ENCODE data around the gene SARDH. TPM values are rescaled to one million over a fixed set of nuclear protein-coding genes. Genes with fewer than 3 reads are reported as not detected.

The SARDH gene
- total RNA-seq, 4 donors from 2014 or later = 0.62 to 2.3 (median 1.2) TPM; not detected in 1

- TF ChIP-seq CTCF (IDR thresholded peaks at IDR 0.05) (no peak), EP300 (IDR thresholded peaks at IDR 0.05) (no peak), POLR2AphosphoS5 (IDR thresholded peaks at IDR 0.05) (no peak), POLR2A (IDR thresholded peaks at IDR 0.05) (no peak)
- ATAC-seq = no peak
- 52 to 67% methylated on average over 3 to 5 of the region's 32 CpGs for WGBS, 2 donors (ENCODE audit: low coverage in 1 of 2)
Observed at GRCh38 chr9:133711428-133712220, 26.5 kb downstream of the SARDH start.

GRCh38 chr9:133710661-133711427 lies 27.3 kb downstream of the SARDH start:
- no peaks in the 10 kb centered on the region for H3K9me3 ChIP-seq
- no peak overlapping the region for H3K27ac ChIP-seq
- peaks cover 0 to 4% (median 0%) of the 10 kb centered on the region in 3 donors for H3K4me1 ChIP-seq
- WGBS, 2 donors (ENCODE audit: low coverage in 1 of 2) = 73% methylated on average over 2 of the region's 16 CpGs; no CpG with 5 or more reads in 1 of the 2 donors
- no peak overlapping the region for H3K4me3 ChIP-seq
- no peaks in the 10 kb centered on the region for H3K36me3 ChIP-seq
- peaks cover 8% of the 10 kb centered on the region for H3K27me3 ChIP-seq
- no peak for TF ChIP-seq POLR2A (IDR thresholded peaks at IDR 0.05)
- TF ChIP-seq CTCF (IDR thresholded peaks at IDR 0.05) = no peak
- no peak for TF ChIP-seq EP300 (IDR thresholded peaks at IDR 0.05)
- TF ChIP-seq POLR2AphosphoS5 (IDR thresholded peaks at IDR 0.05) = no peak
- ATAC-seq = no peak

More at GRCh38 chr9:133711428-133712220, 26.5 kb downstream of the SARDH start:
- Histone ChIP-seq H3K27ac (no peak overlapping the region), H3K36me3 (no peaks in the 10 kb centered on the region), H3K27me3 (peaks cover 16% of the 10 kb centered on the region), H3K4me1 (peaks cover 0 to 12% (median 0%) of the 10 kb centered on the region in 3 donors), H3K9me3 (no peaks in the 10 kb centered on the region), H3K4me3 (no peak overlapping the region)

GRCh38 chr9:133709691-133710571 lies 28.2 kb downstream of the SARDH start:
- no peak overlapping the region for H3K27ac ChIP-seq
- H3K36me3 ChIP-seq = no peaks in the 10 kb centered on the region
- no peak for ATAC-seq
- H3K27me3 ChIP-seq = peaks cover 7% of the 10 kb centered on the region
- H3K9me3 ChIP-seq = no peaks in the 10 kb centered on the region
- no peak overlapping the region for H3K4me3 ChIP-seq
- TF ChIP-seq EP300 (IDR thresholded peaks at IDR 0.05) (no peak), POLR2AphosphoS5 (IDR thresholded peaks at IDR 0.05) (no peak), CTCF (IDR thresholded peaks at IDR 0.05) (no peak), POLR2A (IDR thresholded peaks at IDR 0.05) (no peak)
- WGBS, 2 donors (ENCODE audit: low coverage in 1 of 2) = 80 to 89% methylated on average over 1 to 10 of the region's 32 CpGs
- no peaks in the 10 kb centered on the region for H3K4me1 ChIP-seq

GRCh38 chr9:133709015-133709611 lies 29.0 kb downstream of the SARDH start:
- Histone ChIP-seq H3K27me3 (peaks cover 10% of the 10 kb centered on the region), H3K9me3 (no peaks in the 10 kb centered on the region), H3K27ac (no peak overlapping the region), H3K4me1 (no peaks in the 10 kb centered on the region), H3K36me3 (no peaks in the 10 kb centered on the region), H3K4me3 (no peak overlapping the region)
- TF ChIP-seq EP300 (IDR thresholded peaks at IDR 0.05) (no peak), POLR2AphosphoS5 (IDR thresholded peaks at IDR 0.05) (no peak), CTCF (IDR thresholded peaks at IDR 0.05) (no peak), POLR2A (IDR thresholded peaks at IDR 0.05) (no peak)
- 59 to 66% methylated on average over 2 of the region's 26 CpGs for WGBS, 2 donors (ENCODE audit: low coverage in 1 of 2)
- ATAC-seq = no peak
